DLD1 (cell line): ENCODE results near the gene CEACAM6.

Experiments
- in situ Hi-C: cut with HindIII; loops from 2 replicates; pipeline ENCODE4 v1.10.0; 2017; ENCODE audit warnings: low sequenced_read_pairs

The CEACAM6 gene

DNA sequence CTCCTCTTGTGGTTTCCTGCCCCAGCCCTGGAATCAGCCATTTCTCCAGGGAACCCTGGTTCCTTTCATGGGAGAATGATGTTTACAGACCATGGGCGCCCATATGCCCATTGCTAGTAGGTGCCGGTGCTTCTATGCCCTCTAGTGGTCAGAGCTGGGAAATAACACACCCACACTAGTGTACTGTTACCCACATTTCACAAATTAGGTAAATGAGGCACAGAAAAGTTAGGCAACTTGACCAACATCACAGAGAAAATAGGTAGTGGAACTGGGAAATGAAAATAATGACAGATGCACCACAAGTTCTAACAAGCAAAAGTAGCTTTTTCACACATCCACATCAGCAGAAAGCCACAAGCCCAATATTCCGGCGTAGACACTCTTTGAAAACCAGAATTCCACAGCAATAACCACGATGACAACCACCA, 39.7 kb downstream of the CEACAM6 start:
- in situ Hi-C loops = no loop called here

DNA sequence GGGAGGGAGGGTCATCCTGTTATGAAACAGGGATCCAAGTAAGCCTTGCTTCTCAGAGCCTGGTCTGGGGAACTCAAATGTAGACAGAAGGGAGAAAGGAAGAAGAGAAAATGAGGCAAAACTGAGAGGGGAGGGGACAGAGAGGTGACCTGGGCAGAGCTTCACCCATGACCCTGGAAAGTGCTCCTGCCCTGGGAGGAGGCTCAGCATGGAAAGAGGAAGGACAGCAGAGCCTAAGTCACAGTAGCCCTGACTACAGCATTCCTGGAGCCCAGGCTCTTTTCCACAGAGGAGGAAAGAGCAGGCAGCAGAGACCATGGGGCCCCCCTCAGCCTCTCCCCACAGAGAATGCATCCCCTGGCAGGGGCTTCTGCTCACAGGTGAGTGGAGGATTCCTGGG, 41.0 kb downstream of the CEACAM6 start, which contains the start of gene CEACAM3:
Gene CEACAM3 (plus strand): TSS at position 226 of the 400 bp plus-strand sequence. CDS start 91 bp downstream, at position 317.
- in situ Hi-C loops = no loop called here

GRCh38 chr19:41796901-41797300, 41.6 kb downstream of the CEACAM6 start:
- in situ Hi-C loops = no loop called here

DNA sequence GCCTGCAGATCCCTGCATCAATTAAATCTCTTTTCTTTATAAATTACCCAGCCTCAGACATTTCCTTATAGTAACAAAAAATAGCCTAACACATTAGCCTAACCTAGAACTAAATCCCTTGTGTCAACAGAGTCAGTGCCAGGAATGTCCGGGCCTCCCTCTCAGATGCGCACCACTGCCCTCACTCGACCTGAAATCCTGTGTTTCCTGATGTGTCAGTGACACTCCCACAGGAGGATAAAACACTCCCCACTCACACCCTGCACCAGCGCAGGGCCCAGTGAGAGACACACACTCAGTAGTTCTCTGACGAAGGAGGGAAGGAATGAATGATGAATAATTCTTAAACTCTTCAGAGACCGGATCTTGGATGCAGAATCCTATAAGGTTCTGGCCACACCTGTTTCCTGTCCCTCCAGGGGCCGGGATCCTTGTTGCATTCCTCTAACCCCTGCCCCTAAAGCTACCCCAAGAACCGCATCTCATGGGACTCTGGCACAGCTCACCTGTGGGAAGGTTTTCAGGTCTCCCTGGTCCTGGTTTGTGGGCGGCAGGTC, 44.2 kb downstream of the CEACAM6 start:
- in situ Hi-C loops = no loop called here

DNA sequence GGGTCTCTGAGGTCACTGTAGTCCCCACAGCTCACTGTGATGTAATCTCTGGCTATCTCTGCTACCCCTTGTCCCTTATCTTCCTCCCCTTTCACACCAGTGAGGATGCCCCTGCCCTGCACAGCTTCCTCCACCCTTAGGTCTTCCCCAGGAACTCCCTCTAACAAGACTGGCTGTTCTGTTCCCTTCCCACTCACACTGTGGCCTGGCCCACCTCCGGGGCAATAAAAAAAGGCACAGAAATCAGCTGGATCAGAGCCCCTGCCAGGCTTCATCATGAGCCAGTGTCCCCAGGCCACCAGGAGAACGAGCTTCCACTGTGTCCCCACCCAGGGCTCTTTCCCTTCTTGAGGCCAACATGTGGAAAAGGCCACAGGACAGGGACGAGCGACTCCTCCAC, 45.7 kb downstream of the CEACAM6 start:
- in situ Hi-C loops = no loop called here

GRCh38 chr19:41801792-41802211, 46.5 kb downstream of the CEACAM6 start:
- in situ Hi-C loops = no loop called here

- in situ Hi-C loops = no loop called here
Measured at GRCh38 chr19:41802770-41803169, 47.4 kb downstream of the CEACAM6 start.

GRCh38 chr19:41804336-41804735, 49.0 kb downstream of the CEACAM6 start:
- in situ Hi-C loops = no loop called here

GRCh38 chr19:41807176-41807575, 51.8 kb downstream of the CEACAM6 start:
- in situ Hi-C loops = no loop called here

GRCh38 chr19:41808663-41809566, 53.6 kb downstream of the CEACAM6 start:
- in situ Hi-C loops = no loop called here

DNA sequence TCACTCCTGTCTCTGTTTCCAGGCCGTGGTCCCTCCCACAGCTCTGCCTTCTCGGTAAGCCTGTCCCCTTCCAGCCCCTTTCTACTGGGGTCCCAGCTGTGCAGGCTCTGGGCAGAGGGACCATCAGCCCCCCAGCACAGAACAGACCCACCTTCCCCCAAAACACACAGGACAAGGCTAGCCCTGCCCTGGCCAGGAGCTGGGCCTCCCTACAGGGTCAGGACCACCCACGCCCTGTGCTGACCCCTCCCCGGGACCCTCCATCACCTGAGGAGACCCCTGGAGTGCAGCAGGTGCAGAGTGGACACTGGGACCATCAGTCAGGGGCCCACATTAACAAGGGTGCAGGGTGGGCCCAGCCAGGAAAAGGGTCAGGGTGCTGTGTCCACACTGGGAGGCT, 55.0 kb downstream of the CEACAM6 start:
- in situ Hi-C loops = no loop called here

DNA sequence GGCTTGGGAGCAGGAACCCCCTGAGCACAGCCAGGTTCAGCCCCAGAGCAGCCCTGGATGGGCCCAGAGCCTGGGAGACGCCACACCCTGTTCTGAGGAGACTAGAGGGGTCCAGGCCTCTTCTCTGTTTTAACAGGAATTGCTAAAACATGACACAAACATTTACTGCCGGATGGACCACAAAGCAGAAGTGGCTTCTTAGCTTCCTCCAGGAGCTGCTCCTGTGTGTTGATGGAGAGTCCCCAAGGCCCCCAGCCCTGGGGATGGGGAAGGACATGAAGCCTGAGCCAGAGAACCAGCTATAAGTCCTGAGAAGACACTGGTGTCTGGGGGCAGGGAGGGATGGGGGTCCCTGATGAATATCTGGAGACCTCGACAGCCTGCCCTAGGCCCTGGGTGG, 55.7 kb downstream of the CEACAM6 start:
- in situ Hi-C loops = no loop called here

GRCh38 chr19:41811981-41812380, 56.7 kb downstream of the CEACAM6 start:
- in situ Hi-C loops = no loop called here

DNA sequence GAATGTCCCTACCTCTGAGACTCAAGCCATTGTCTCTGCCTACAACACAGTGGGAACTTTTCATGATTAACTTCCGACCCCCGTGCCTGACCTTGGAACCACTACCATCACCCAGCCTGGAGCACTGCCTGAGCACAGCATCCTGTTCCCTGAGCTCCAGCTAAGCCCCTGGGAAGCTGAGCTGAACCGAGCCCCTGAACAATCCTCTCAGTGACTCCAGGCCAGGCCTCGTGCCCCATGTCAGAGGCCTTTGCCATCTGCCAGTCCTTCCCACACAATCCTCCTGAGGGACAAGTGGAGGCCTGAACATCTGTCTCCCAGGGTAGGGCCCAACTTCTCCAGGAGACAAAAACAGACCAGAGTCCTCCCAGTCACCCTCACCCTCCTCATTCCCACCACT, 58.6 kb downstream of the CEACAM6 start:
- in situ Hi-C loops = no loop called here

DNA sequence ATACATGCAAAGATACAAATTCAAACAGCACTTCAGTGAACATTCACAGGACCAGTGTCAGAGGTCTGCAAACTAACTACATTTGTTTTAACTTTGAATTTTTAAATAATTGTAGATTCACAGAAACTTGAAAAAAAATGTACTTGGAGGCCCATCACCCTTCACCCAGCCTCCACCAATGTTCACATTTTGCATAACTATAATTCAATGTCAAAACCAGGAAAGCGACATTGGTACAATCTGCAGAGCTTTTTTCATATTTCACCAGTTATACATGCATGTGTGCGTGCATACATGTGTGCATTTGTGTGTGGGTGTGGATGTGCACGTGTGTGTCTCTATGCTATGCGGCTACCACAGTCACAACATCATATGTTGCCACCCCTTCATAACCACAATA, 60.0 kb downstream of the CEACAM6 start:
- in situ Hi-C loops = no loop called here

GRCh38 chr19:41816761-41817160, 61.4 kb downstream of the CEACAM6 start:
- in situ Hi-C loops = no loop called here

- in situ Hi-C loops = no loop called here
Measured at GRCh38 chr19:41821003-41821735, 65.8 kb downstream of the CEACAM6 start.
